Right atrium auricular region (tissue), 2 donors: ENCODE data around the gene PROB1. TPM values are rescaled to one million over a fixed set of nuclear protein-coding genes. Genes with fewer than 3 reads are reported as not detected.

Experiments
- DNase-seq: peaks from one replicate; pipeline ENCODE4 v3.0.0-alpha.2; 2019; ENCODE audit warnings: low spot score
- H3K27ac ChIP-seq, 2 donors: fragments of 200-600 bp; sonication (generic); 1 replicate in 1 of 2; 2 replicates in 1 of 2; pipeline ENCODE4 v1.5.1; 2016 to 2019
- H3K27me3 ChIP-seq, 2 donors: fragments of 200-600 bp; sonication (generic); one replicate each; pipeline versions ENCODE4 v1.5.1 to v1.6.0; 2017 to 2019
- H3K36me3 ChIP-seq: fragments of 200-600 bp; sonication (generic); one replicate; pipeline ENCODE4 v1.5.1; 2016
- H3K4me1 ChIP-seq, 2 donors: fragments of 200-600 bp; sonication (generic); one replicate each; pipeline versions ENCODE4 v1.5.1 to v1.6.0; 2017 to 2019
- H3K4me3 ChIP-seq, 2 donors: fragments of 200-600 bp; sonication (generic); 1 replicate in 1 of 2; 2 replicates in 1 of 2; pipeline ENCODE4 v1.5.1; 2017 to 2019; ENCODE audit warnings: mild to moderate bottlenecking in 1 of 2, moderate library complexity in 1 of 2
- H3K9me3 ChIP-seq, 2 donors: fragments of 200-600 bp; sonication (generic); one replicate each; pipeline ENCODE4 v1.5.1; 2019
- total RNA-seq, 2 donors: library from RNA; depleted of rRNA; stranded (reverse); fragments of >200 nt; gene quantifications; one replicate each; pipeline ENCODE4 v1.1.0, GENCODE V29; 2016
- TF ChIP-seq, protein P1 (sequence below), 2 donors: fragments of 200-600 bp; sonication (generic); IDR thresholded peaks; one replicate each; pipeline ENCODE4 v1.5.1; 2019; ENCODE audit warnings: antibody characterized with exemption in 2 of 2

PROB1 gene
- total RNA-seq, 2 donors from 2014 or later: 15.8 to 28.6 TPM

DNA sequence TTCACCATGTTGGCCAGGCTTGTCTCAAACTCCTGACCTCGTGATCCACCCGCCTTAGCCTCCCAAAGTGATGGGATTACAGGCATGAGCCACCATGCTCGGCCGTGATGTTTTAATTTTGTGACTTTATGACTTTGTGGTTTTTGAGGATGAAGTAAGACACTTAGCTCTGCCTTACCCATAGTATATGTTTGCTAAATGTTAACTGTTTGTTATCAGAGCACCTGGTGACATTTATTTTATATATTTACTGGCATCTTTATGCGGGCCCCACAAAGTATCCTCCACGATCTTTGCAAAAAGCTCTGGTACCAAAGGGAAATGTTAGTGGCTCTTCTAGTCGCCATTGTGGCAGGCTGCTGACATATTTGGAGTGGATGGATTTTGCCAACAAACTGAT is 18.5 kb downstream of the PROB1 start:
- Histone ChIP-seq H3K27ac (no peak overlapping the region), H3K9me3 (no peaks in the 10 kb centered on the region), H3K36me3 (no peaks in the 10 kb centered on the region), H3K27me3 (no peaks in the 10 kb centered on the region), H3K4me1 (peaks cover 0 to 21% of the 10 kb centered on the region in 2 donors), H3K4me3 (no peak overlapping the region)
- DNase-seq: no peak
- TF ChIP-seq, protein P1, sequence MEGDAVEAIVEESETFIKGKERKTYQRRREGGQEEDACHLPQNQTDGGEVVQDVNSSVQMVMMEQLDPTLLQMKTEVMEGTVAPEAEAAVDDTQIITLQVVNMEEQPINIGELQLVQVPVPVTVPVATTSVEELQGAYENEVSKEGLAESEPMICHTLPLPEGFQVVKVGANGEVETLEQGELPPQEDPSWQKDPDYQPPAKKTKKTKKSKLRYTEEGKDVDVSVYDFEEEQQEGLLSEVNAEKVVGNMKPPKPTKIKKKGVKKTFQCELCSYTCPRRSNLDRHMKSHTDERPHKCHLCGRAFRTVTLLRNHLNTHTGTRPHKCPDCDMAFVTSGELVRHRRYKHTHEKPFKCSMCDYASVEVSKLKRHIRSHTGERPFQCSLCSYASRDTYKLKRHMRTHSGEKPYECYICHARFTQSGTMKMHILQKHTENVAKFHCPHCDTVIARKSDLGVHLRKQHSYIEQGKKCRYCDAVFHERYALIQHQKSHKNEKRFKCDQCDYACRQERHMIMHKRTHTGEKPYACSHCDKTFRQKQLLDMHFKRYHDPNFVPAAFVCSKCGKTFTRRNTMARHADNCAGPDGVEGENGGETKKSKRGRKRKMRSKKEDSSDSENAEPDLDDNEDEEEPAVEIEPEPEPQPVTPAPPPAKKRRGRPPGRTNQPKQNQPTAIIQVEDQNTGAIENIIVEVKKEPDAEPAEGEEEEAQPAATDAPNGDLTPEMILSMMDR (IDR thresholded peaks at IDR 0.05): no peak

GRCh38 chr5:139374909-139375308 is 20.0 kb downstream of the PROB1 start:
- H3K9me3 ChIP-seq: no peaks in the 10 kb centered on the region
- DNase-seq: no peak
- TF ChIP-seq, protein P1 (IDR thresholded peaks at IDR 0.05): no peak
- no peaks in the 10 kb centered on the region for H3K27me3 ChIP-seq
- H3K4me3 ChIP-seq: no peak overlapping the region
- peak overlapping the region; percentile 74 to 91 for H3K27ac ChIP-seq
- H3K36me3 ChIP-seq: peaks cover 1% of the 10 kb centered on the region
- peaks cover 0 to 21% of the 10 kb centered on the region in 2 donors for H3K4me1 ChIP-seq

DNA sequence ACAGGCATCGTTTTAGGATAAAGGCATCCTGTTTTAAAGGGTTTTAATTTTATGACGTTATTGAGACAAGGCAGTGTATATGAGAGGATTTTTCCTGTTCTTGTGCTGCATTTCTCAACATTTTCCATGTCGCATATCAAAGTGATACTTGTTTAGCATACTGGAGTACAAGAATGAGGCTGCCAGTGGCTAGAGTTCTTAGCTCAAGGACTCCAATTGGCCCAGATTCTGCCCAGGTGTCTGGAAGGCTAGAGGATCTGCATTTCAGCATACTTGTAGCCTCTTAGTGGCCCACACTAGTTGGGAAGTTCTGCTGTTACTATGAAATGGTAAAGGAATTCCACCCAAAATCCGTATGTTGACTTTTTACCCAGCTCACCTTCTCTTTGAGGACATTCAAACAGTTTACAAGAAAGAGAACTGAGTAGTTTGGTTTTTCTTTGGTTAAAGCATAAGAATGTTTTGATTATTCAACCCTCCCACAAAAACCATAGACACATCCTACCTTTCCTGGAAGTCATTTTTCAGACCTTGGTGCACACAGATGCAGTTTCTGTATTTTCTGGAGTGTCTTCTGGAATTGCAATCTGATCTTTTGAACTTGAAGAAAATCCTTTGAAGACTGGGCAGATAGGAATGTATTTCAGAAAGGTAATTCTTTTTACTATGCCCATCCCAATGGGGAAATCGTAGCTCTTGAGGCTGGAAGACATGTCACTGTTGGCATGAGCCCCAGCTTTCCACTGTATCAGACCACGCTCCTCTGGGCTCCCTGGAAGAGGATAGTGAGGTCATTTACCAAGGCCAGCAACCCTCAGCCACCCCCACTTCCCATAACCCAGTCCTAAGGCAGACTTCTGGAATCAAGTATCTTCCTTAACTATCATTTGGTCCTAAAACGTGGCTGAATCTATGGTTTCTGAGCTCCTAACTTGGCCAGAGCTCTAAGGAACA is 23.1 kb downstream of the PROB1 start:
- TF ChIP-seq, protein P1 (IDR thresholded peaks at IDR 0.05): no peak
- H3K36me3 ChIP-seq: peaks cover 29% of the 10 kb centered on the region
- DNase-seq: no peak
- H3K4me3 ChIP-seq: no peak overlapping the region
- peaks cover 0 to 27% of the 10 kb centered on the region in 2 donors for H3K4me1 ChIP-seq
- H3K9me3 ChIP-seq: no peaks in the 10 kb centered on the region
- H3K27me3 ChIP-seq: no peaks in the 10 kb centered on the region
- peak overlapping the region; percentile 4 to 91 for H3K27ac ChIP-seq

DNA sequence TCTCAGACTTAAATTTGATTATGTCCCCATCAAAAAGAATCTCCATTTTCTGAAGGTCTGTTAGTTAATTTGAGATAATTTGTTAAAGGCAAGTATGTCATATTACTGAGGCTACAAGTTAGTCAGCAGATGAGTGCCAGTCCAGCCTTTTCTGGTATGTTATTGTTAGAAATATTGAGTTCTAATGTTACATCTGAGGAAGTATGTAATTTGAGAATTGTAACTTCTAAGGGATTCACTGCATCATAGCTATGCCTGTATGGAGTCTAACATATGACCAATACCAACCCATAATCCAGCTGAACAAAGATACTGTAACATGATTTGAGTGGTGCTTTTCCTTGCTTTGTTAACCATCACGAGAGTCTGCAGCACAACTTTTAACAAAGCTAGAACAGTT is 25.7 kb downstream of the PROB1 start:
- H3K27ac ChIP-seq: no peak overlapping the region
- peaks cover 54% of the 10 kb centered on the region for H3K36me3 ChIP-seq
- TF ChIP-seq, protein P1 (IDR thresholded peaks at IDR 0.05): no peak
- H3K4me1 ChIP-seq: peaks cover 0 to 24% of the 10 kb centered on the region in 2 donors
- H3K27me3 ChIP-seq: no peaks in the 10 kb centered on the region
- H3K4me3 ChIP-seq: no peak overlapping the region
- H3K9me3 ChIP-seq: no peaks in the 10 kb centered on the region
- no peak for DNase-seq

DNA sequence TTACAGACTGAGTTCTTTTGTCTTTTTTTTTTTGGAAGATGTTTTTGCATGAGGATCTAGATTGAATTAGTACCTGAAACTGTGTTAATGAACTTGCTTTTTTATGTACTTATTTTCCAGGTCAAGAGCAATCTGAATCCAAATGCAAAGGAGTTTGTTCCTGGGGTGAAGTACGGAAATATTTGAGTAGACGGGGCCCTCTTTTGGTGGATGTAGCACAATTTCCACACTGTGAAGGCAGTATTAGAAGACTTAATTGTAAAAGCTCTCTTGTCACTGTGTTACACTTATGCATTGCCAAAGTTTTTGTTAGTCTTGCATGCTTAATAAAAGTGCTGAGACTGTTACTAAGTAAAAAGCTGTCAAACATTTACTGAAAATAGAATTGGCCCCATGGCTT is 26.3 kb downstream of the PROB1 start:
- no peak overlapping the region for H3K27ac ChIP-seq
- peaks cover 0 to 18% of the 10 kb centered on the region in 2 donors for H3K4me1 ChIP-seq
- no peaks in the 10 kb centered on the region for H3K9me3 ChIP-seq
- H3K27me3 ChIP-seq: no peaks in the 10 kb centered on the region
- H3K36me3 ChIP-seq: peaks cover 60% of the 10 kb centered on the region
- no peak overlapping the region for H3K4me3 ChIP-seq
- DNase-seq: no peak
- TF ChIP-seq, protein P1 (IDR thresholded peaks at IDR 0.05): no peak
